Mesothelial cell of epicardium (in vitro differentiated cells): Measurements from ENCODE around the gene SLC25A44. TPM values are rescaled to one million over a fixed set of nuclear protein-coding genes. Genes with fewer than 3 reads are reported as not detected.

Experiments used
- DNase-seq, 2 experiments: peaks; one replicate each; pipeline ENCODE4 v3.0.0; 2021; ENCODE audit warnings: low spot score in 2 of 2; ENCODE audit not compliant: unreplicated experiment in 2 of 2
- H3K27ac Mint-ChIP-seq: 2 replicates; pipeline ENCODE4 v1.8.0; 2021; ENCODE audit warnings: mixed read lengths
- H3K27me3 Mint-ChIP-seq: 2 replicates; pipeline ENCODE4 v1.8.0; 2021; ENCODE audit warnings: low read depth, mixed read lengths
- H3K36me3 Mint-ChIP-seq: 2 replicates; pipeline ENCODE4 v1.8.0; 2021; ENCODE audit warnings: mixed read lengths
- H3K4me1 Mint-ChIP-seq: 2 replicates; pipeline ENCODE4 v1.8.0; 2021; ENCODE audit warnings: mixed read lengths
- H3K4me3 Mint-ChIP-seq: 2 replicates; pipeline ENCODE4 v1.8.0; 2021; ENCODE audit warnings: mild to moderate bottlenecking, moderate library complexity, mixed read lengths
- H3K9me3 Mint-ChIP-seq: 2 replicates; pipeline ENCODE4 v1.8.0; 2021; ENCODE audit warnings: mixed read lengths
- CTCF ChIP-seq: fragments of 200-600 bp; sonication (generic); IDR thresholded peaks from one replicate; pipeline ENCODE4 v1.5.0; 2021; ENCODE audit warnings: antibody characterized with exemption; ENCODE audit not compliant: unreplicated experiment
- total RNA-seq: library from RNA; stranded (reverse); gene quantifications from 3 replicates; pipeline ENCODE4 v1.2.1, GENCODE V29; 2021

Gene SLC25A44
- total RNA-seq, 1 donor from 2014 or later: 15.4 TPM

- peaks cover 4% of the 10 kb centered on the region for H3K4me1 Mint-ChIP-seq
Measured at GRCh38 chr1:156251527-156251926, 57.6 kb downstream of the SLC25A44 start.

GRCh38 chr1:156253634-156254033, 59.7 kb downstream of the SLC25A44 start:
- no peak overlapping the region for H3K27ac Mint-ChIP-seq
- H3K4me1 Mint-ChIP-seq: peaks cover 4% of the 10 kb centered on the region
- no peak for DNase-seq
- no peak for TF ChIP-seq CTCF
- H3K9me3 Mint-ChIP-seq: no peaks in the 10 kb centered on the region
- H3K27me3 Mint-ChIP-seq: no peaks in the 10 kb centered on the region
- no peak overlapping the region for H3K4me3 Mint-ChIP-seq
- peaks cover 33% of the 10 kb centered on the region for H3K36me3 Mint-ChIP-seq

More at GRCh38 chr1:156251527-156251926, 57.6 kb downstream of the SLC25A44 start:
- TF ChIP-seq CTCF: no peak
- no peak for DNase-seq
- Mint-ChIP-seq H3K36me3 (peaks cover 25% of the 10 kb centered on the region), H3K27me3 (no peaks in the 10 kb centered on the region), H3K9me3 (no peaks in the 10 kb centered on the region), H3K4me3 (no peak overlapping the region), H3K27ac (peak overlapping the region; percentile 34)

GRCh38 chr1:156257711-156258110, 63.8 kb downstream of the SLC25A44 start:
- no peak for TF ChIP-seq CTCF
- no peaks in the 10 kb centered on the region for H3K9me3 Mint-ChIP-seq
- H3K36me3 Mint-ChIP-seq: peaks cover 42% of the 10 kb centered on the region
- H3K4me1 Mint-ChIP-seq: no peaks in the 10 kb centered on the region
- no peaks in the 10 kb centered on the region for H3K27me3 Mint-ChIP-seq
- H3K27ac Mint-ChIP-seq: no peak overlapping the region
- DNase-seq: no peak
- no peak overlapping the region for H3K4me3 Mint-ChIP-seq

- H3K36me3 Mint-ChIP-seq: peaks cover 43% of the 10 kb centered on the region
- no peaks in the 10 kb centered on the region for H3K9me3 Mint-ChIP-seq
- no peak overlapping the region for H3K4me3 Mint-ChIP-seq
- H3K27ac Mint-ChIP-seq: no peak overlapping the region
- TF ChIP-seq CTCF: no peak
- H3K27me3 Mint-ChIP-seq: no peaks in the 10 kb centered on the region
- no peak for DNase-seq
- no peaks in the 10 kb centered on the region for H3K4me1 Mint-ChIP-seq
Measured at GRCh38 chr1:156258859-156259258, 65.0 kb downstream of the SLC25A44 start.

- H3K9me3 Mint-ChIP-seq: no peaks in the 10 kb centered on the region
- no peaks in the 10 kb centered on the region for H3K4me1 Mint-ChIP-seq
- H3K4me3 Mint-ChIP-seq: no peak overlapping the region
- TF ChIP-seq CTCF: no peak
- peaks cover 45% of the 10 kb centered on the region for H3K36me3 Mint-ChIP-seq
- H3K27me3 Mint-ChIP-seq: no peaks in the 10 kb centered on the region
- H3K27ac Mint-ChIP-seq: no peak overlapping the region
- no peak for DNase-seq
Measured at GRCh38 chr1:156259805-156260204, 65.9 kb downstream of the SLC25A44 start.

- peaks cover 52% of the 10 kb centered on the region for H3K36me3 Mint-ChIP-seq
- H3K27me3 Mint-ChIP-seq: no peaks in the 10 kb centered on the region
- no peak overlapping the region for H3K27ac Mint-ChIP-seq
- no peak for DNase-seq
- H3K4me3 Mint-ChIP-seq: no peak overlapping the region
- H3K9me3 Mint-ChIP-seq: no peaks in the 10 kb centered on the region
- H3K4me1 Mint-ChIP-seq: no peaks in the 10 kb centered on the region
- no peak for TF ChIP-seq CTCF
Measured at GRCh38 chr1:156260896-156261295, 67.0 kb downstream of the SLC25A44 start.
